Suppressor macrophage treated with lipopolysaccharide for 1 hour (primary cell): ENCODE measurements around the gene CLMP.
A peak's percentile ranks its signal among the peaks of the same experiment; 100 is the strongest.
"Not testable (repeated sequence)": the region's sequence is repeated elsewhere in the genome, so short reads cannot be mapped to it uniquely, and the experiment has no call there.

ENCODE experiments used
- DNase-seq, 3 donors: peaks; one replicate each; pipeline ENCODE4 v3.0.0-alpha.2; 2020 to 2022

Gene CLMP

DNA sequence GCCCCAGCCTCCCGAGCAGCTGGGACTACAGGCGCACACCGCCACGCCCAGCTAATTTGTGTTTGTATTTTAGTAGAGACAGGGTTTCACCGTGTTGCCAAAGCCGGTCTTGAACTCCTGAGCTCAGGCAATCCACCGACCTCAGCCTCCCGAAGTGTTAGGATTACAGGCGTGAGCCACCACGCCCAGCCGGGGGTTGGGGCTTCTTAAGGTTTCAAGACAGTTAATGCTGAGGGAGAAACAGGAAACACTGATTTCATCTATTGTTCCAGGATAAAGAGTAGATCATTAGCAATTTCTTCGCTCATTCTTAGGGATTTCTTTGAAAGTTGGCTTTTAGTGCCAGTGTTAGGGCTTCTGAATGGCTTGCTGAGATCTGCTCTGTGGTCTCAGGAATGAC lies 21.2 kb upstream of the CLMP start:
- DNase-seq, result no peak

DNA sequence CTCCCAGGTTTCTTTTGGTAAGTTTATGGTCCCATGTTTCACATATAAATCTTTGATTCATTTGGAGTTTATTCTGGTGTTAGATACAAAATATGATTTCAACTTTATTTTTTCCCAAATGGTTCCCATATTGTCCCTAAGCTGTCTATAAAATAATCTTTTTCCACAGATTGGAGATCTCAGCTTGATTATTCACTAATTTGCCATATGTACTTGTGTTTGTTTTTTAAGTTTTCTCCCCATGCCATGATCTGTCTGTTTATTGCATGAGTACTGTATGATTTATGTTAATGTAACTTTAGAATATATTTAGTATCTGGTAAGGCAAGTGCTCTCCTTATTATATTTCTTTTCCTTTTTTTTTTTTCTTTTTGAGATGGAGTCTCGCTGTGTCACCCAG lies 19.9 kb upstream of the CLMP start:
- no peak for DNase-seq

GRCh38 chr11:123214396-123214795 lies 19.3 kb upstream of the CLMP start:
- DNase-seq, result no peak

GRCh38 chr11:123213307-123213771 lies 18.3 kb upstream of the CLMP start:
- no peak for DNase-seq

DNA sequence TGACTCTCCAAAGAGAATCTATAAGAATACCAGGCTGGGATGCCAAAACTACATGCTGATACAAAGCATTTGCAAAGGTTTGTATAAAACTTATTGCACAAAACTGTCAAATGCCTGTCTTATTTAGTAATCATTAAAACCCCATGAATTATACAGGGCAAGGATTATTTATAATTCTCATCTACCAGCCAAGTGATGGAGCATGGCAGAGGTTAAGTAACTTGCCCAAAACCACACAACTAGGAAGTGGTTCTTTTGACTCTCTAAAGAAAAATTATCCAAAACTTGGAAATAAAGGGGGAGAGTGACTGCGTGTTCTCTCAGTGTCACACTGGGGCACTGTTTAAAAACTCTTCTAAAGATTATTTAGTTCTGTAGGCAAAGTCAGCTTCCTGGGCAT lies 17.4 kb upstream of the CLMP start:
- no peak for DNase-seq

GRCh38 chr11:123211981-123212380 lies 16.9 kb upstream of the CLMP start:
- no peak for DNase-seq

- no peak for DNase-seq
Measured at GRCh38 chr11:123211149-123211852, 16.3 kb upstream of the CLMP start.

GRCh38 chr11:123209591-123209990 lies 14.5 kb upstream of the CLMP start:
- DNase-seq, result no peak

- DNase-seq, result no peak
Measured at GRCh38 chr11:123206791-123207434, 11.9 kb upstream of the CLMP start.

- DNase-seq, result not testable (repeated sequence)
Measured at GRCh38 chr11:123206055-123206454, 11.0 kb upstream of the CLMP start.

DNA sequence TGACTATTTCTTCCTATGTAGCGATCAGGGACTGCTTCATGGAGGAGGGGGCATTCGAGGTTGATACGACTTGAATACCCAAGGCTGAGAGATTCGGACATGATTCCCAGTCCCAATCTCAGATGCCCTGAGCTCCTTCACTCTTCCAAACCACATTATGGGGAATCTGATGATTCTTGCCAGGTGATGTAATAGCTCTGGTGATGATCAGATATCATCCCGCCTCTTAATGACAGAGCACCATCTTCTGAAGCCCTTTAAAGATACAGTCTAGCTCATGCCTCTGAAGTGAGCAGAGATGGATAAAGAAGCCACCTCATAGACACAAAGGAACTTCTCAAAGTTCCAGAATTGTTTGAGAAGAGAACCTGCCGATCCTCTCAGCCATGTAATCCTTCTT lies 8.9 kb upstream of the CLMP start:
- no peak for DNase-seq

DNA sequence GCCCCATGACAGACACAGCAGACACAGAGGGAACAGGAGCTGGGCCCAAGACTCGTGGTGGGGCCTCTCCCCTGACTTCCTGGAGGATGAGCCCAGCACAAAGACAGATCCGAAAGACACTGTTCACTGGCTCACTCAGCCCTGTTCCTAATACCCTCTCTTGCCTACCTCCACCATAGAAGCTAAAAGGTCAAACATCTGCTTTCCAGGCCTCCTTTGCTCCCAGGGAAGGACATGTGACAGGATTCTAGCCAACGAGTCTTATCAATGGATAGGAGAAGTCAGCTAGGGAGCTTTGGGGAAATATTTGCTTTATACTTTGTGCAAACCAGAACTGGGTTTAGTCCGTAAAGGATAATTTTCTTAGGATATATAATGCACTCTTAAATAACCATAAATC lies 8.4 kb upstream of the CLMP start:
- no peak for DNase-seq

GRCh38 chr11:123202155-123203151 lies 7.4 kb upstream of the CLMP start:
- no peak for DNase-seq

DNA sequence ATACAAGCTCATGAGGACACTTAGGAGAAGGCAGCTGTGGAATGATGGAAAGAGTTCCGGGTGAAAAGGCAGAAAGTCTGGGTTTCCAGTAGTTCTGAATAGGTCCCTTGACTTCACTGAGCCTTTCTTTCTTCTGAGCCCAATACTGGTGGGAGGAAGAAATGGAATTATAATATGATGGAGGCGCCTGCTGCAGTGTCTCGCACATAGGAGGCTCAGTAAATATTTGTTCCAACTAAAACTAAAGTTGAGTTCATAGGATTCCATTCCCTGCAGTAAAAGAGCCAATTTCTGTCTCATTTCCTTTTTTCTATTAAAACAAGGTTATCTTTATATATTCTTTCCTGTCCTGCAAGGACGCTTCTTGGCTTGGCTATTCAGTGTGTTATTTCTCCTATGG lies 5.2 kb upstream of the CLMP start:
- DNase-seq, result no peak

DNA sequence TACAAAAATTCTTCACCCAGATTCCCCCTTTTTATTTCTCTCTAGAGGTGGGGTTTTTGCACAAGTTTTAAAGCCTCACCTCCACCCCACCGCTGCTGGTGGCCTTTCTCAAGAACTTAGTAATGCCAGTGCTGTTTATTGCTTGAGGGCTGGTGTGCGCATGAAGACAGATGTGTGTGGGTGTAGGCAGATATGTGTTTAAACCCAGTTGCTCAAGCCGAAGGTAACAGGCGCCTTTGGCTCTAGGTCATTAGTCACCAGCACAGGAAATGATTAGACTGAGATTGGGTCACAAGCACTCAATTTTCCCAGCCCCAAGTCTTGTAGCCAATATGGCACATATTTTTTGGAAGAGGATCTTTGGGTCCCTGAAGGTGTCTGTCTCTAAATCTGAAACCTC lies 2.7 kb upstream of the CLMP start:
- DNase-seq, result peak; percentile 64 to 66 (median 65)

GRCh38 chr11:123196060-123196714 lies 1.1 kb upstream of the CLMP start:
- no peak for DNase-seq

GRCh38 chr11:123194337-123195187 lies 486 bp downstream of the CLMP start:
- DNase-seq, result peak in 1 of 3 donors; percentile 26

DNA sequence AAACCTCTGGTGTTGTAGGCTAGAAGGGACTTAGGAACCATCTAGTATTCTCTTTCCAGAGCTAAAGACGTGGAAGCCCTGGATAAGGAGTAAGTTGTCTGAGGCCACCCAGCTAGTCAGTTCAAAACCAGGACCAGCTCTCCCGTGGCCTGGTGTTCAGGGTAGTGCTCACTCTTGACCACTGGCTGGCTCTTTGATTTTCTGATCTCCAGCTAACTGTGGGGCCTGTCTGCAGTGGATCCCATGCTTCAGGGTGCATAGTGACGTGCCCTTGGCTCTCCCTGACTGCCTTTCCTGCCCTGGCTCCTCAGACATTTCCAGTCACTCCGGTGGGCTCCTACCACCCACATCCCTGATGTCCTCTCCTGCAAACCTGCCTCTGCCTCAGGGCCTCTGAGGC lies 1.3 kb downstream of the CLMP start:
- DNase-seq, result no peak

DNA sequence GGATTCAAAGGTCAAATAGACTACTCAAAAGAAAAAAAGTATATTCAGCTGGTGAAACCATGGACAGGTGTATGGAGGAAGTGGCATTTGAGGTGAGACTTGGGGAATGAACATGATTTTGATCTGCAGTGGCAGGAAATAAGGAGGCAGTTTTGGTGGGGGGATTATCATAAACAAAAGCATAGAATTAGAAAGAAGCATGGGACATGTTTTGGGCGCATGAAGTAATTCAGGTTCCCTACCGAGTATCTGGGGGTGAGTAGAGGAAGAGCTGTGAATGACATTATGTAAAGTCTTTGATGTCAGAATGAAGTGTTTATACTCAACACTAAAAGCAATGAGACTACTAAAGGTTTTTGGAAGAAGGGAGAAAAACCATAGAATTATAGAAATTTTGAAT lies 3.1 kb downstream of the CLMP start:
- DNase-seq, result no peak

GRCh38 chr11:123190518-123190917 lies 4.5 kb downstream of the CLMP start:
- DNase-seq, result no peak

DNA sequence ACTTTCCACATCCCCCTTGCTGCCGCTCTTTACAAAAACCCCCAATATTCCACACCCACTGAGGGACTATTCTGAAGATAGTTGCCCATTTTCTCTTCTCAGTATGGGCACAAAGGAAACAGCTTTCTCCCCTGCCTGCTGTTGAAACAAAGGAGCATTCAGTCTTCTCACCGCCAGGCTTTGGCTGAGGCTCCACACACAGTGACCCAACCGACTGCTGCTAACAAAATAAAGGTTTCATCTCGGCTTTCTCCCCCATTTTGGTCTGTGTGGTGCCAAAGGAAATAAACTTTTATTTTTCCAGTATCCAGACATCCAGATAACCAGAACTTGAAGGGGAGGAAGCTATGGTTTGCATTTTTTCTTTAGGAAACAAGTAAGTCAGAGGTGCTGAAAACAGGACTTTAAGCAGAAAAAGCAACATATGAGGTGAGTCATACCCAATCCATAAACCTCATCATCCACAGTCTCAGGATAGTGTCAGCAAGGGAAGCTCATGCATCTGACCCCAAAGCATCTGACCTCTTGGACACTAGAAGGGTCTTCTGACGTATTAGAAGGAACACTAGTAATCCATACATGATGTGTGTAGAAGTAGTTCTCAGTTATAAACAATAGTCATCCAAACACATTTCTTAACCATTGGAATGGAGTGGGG lies 6.4 kb downstream of the CLMP start:
- no peak for DNase-seq
